Testis (tissue), 3 donors: ENCODE measurements around the gene HOTAIR. TPM values are rescaled to one million over a fixed set of nuclear protein-coding genes. Genes with fewer than 3 reads are reported as not detected.

Experiments
- DNase-seq: peaks from one replicate; pipeline ENCODE4 v3.0.0-alpha.2; 2019
- H3K27ac ChIP-seq, 2 donors: fragments of 200-600 bp; sonication (generic); one replicate each; pipeline ENCODE4 v1.5.1; 2019
- H3K27me3 ChIP-seq: fragments of 200-600 bp; sonication (generic); one replicate; pipeline ENCODE4 v1.5.1; 2019
- H3K36me3 ChIP-seq: fragments of 200-600 bp; sonication (generic); one replicate; pipeline ENCODE4 v1.5.1; 2017; ENCODE audit warnings: low read depth; ENCODE audit errors: missing control alignments
- H3K4me1 ChIP-seq: fragments of 200-600 bp; sonication (generic); one replicate; pipeline ENCODE4 v1.5.1; 2019
- H3K4me3 ChIP-seq, 2 donors: fragments of 200-600 bp; sonication (generic); one replicate each; pipeline ENCODE4 v1.5.1; 2017 to 2019
- H3K9me3 ChIP-seq: fragments of 200-600 bp; sonication (generic); one replicate; pipeline ENCODE4 v1.5.1; 2017
- CTCF ChIP-seq, 3 experiments: fragments of 450-650 bp in 2 of 3; fragments of 200-600 bp in 1 of 3; sonication (generic) in 1 of 3; IDR thresholded peaks; one replicate each; pipeline ENCODE4 v1.5.1; 2016 to 2019; ENCODE audit warnings: antibody characterized with exemption in 3 of 3, mild to moderate bottlenecking in 2 of 3, moderate library complexity in 1 of 3
- POLR2A ChIP-seq: fragments of 450-650 bp; IDR thresholded peaks from one replicate; pipeline ENCODE4 v1.6.1; 2017; ENCODE audit warnings: antibody characterized with exemption, mild to moderate bottlenecking, moderate library complexity
- WGBS, 2 donors: methylation state at CpG; one replicate each; pipeline ENCODE4 v1.1.5; 2018; 5-methylcytosine and 5-hydroxymethylcytosine counted together
- intact Hi-C: fragments of 100-400 bp; cut with DNase I; formaldehyde crosslinking; loops from one replicate; pipeline ENCODE4 v1.15.1; 2023; ENCODE audit warnings: low total_unique reads
- polyA plus RNA-seq: library from polyadenylated mRNA; stranded (reverse); fragments of 350-450 nt; fragmentation: Illumina TruSeq; extraction: RNeasy Lipid Tissue Mini Kit (QIAGEN cat#74804); gene quantifications from one replicate; pipeline ENCODE4 v1.2.3, GENCODE V29; 2014; ENCODE audit warnings: low read depth, low replicate concordance; ENCODE audit not compliant: insufficient read depth
- total RNA-seq, 2 donors: library from RNA; depleted of rRNA; stranded (reverse); fragments of >200 nt; gene quantifications; one replicate each; pipeline ENCODE4 v1.2.3, GENCODE V29; 2016

HOTAIR gene
- total and polyA plus RNA-seq, 3 donors from 2014 or later = 3.1 to 8.6 (median 3.4) TPM

GRCh38 chr12:53947743-53948142 lies 27.0 kb downstream of the HOTAIR start:
- Histone ChIP-seq H3K4me3 (no peak overlapping the region), H3K4me1 (peaks cover 11% of the 10 kb centered on the region), H3K27me3 (no peaks in the 10 kb centered on the region), H3K36me3 (no peaks in the 10 kb centered on the region), H3K9me3 (no peaks in the 10 kb centered on the region), H3K27ac (no peak overlapping the region)
- intact Hi-C loops = no loop called here
- DNase-seq = no peak
- no peak for TF ChIP-seq CTCF (IDR thresholded peaks at IDR 0.05)
- TF ChIP-seq POLR2A = no peak

- 3 to 6% methylated on average over 40 to 50 of the region's 51 CpGs for WGBS, 2 donors
- Histone ChIP-seq H3K27me3 (no peaks in the 10 kb centered on the region), H3K36me3 (no peaks in the 10 kb centered on the region), H3K4me3 (no peak overlapping the region), H3K9me3 (no peaks in the 10 kb centered on the region), H3K27ac (no peak overlapping the region), H3K4me1 (no peaks in the 10 kb centered on the region)
- no peak for DNase-seq
- TF ChIP-seq POLR2A = no peak
- TF ChIP-seq CTCF (IDR thresholded peaks at IDR 0.05) = no peak
- intact Hi-C loops = no loop called here
These were observed 29.6 kb downstream of the HOTAIR start for GRCh38 chr12:53944907-53945847.

- Histone ChIP-seq H3K36me3 (no peaks in the 10 kb centered on the region), H3K4me1 (no peaks in the 10 kb centered on the region), H3K4me3 (no peak overlapping the region), H3K27me3 (peaks cover under 1% of the 10 kb centered on the region), H3K27ac (no peak overlapping the region), H3K9me3 (no peaks in the 10 kb centered on the region)
- WGBS, 2 donors = 18 to 23% methylated on average over 4 of the region's 4 CpGs
- intact Hi-C loops = no loop called here
- no peak for DNase-seq
- TF ChIP-seq CTCF (IDR thresholded peaks at IDR 0.05) (no peak), POLR2A (no peak)
These were observed 30.5 kb downstream of the HOTAIR start for GRCh38 chr12:53944209-53944608.

- H3K9me3 ChIP-seq = no peaks in the 10 kb centered on the region
- H3K27ac ChIP-seq = no peak overlapping the region
- 17 to 44% methylated on average over 2 of the region's 2 CpGs for WGBS, 2 donors
- DNase-seq = no peak
- no peaks in the 10 kb centered on the region for H3K4me1 ChIP-seq
- intact Hi-C loops = no loop called here
- no peak overlapping the region for H3K4me3 ChIP-seq
- TF ChIP-seq POLR2A (no peak), CTCF (IDR thresholded peaks at IDR 0.05) (no peak)
- no peaks in the 10 kb centered on the region for H3K36me3 ChIP-seq
- H3K27me3 ChIP-seq = peaks cover 4% of the 10 kb centered on the region
These were observed 32.2 kb downstream of the HOTAIR start for GRCh38 chr12:53942467-53942997.
